HG03135 (cell line): Measurements from ENCODE around the gene ARPC5.
A peak's percentile ranks its signal among the peaks of the same experiment; 100 is the strongest.
"Not testable (repeated sequence)": the region's sequence is repeated elsewhere in the genome, so short reads cannot be mapped to it uniquely, and the experiment has no call there.

Experiments
- ATAC-seq: cut with Tn5 transposase; IDR thresholded peaks from one replicate; pipeline ENCODE4 v1.9.1; 2021; ENCODE audit warnings: mild to moderate bottlenecking, moderate library complexity; ENCODE audit not compliant: unreplicated experiment

ARPC5 gene

GRCh38 chr1:183648042-183648441 lies 12.5 kb upstream of the ARPC5 start:
- ATAC-seq: no peak

GRCh38 chr1:183646776-183647175 lies 11.2 kb upstream of the ARPC5 start:
- ATAC-seq: no peak

- no peak for ATAC-seq
Observed at GRCh38 chr1:183645531-183645930, 9.9 kb upstream of the ARPC5 start.

GRCh38 chr1:183642166-183642565 lies 6.6 kb upstream of the ARPC5 start:
- no peak for ATAC-seq

- no peak for ATAC-seq
Observed at GRCh38 chr1:183640193-183640592, 4.6 kb upstream of the ARPC5 start.

GRCh38 chr1:183638649-183639387 lies 3.2 kb upstream of the ARPC5 start:
- ATAC-seq: no peak

- no peak for ATAC-seq
Observed at GRCh38 chr1:183636783-183637182, 1.2 kb upstream of the ARPC5 start.

GRCh38 chr1:183636334-183636682 lies 725 bp upstream of the ARPC5 start:
- no peak for ATAC-seq

GRCh38 chr1:183635099-183635605 lies 431 bp downstream of the ARPC5 start:
- peak; percentile 7 for ATAC-seq

- ATAC-seq: no peak
Observed at GRCh38 chr1:183634429-183635065, 1.0 kb downstream of the ARPC5 start.

- peak; percentile 30 for ATAC-seq
Observed at GRCh38 chr1:183633676-183634343, 1.8 kb downstream of the ARPC5 start.

- no peak for ATAC-seq
Observed at GRCh38 chr1:183632964-183633363, 2.6 kb downstream of the ARPC5 start.

GRCh38 chr1:183632114-183632513 lies 3.5 kb downstream of the ARPC5 start:
- ATAC-seq: no peak

- no peak for ATAC-seq
Observed at GRCh38 chr1:183630748-183631147, 4.8 kb downstream of the ARPC5 start.

- ATAC-seq: no peak
Observed at GRCh38 chr1:183628537-183628936, 7.0 kb downstream of the ARPC5 start.

GRCh38 chr1:183626236-183626635 lies 9.3 kb downstream of the ARPC5 start:
- ATAC-seq: not testable (repeated sequence)

- peak; percentile 74 for ATAC-seq
Observed at GRCh38 chr1:183622884-183623785, 12.4 kb downstream of the ARPC5 start.

GRCh38 chr1:183622013-183622412 lies 13.6 kb downstream of the ARPC5 start:
- no peak for ATAC-seq

- no peak for ATAC-seq
Observed at GRCh38 chr1:183620311-183620710, 15.3 kb downstream of the ARPC5 start.

GRCh38 chr1:183619781-183620180 lies 15.8 kb downstream of the ARPC5 start:
- ATAC-seq: no peak

- ATAC-seq: not testable (repeated sequence)
Observed at GRCh38 chr1:183618202-183618601, 17.4 kb downstream of the ARPC5 start.
